ENCODE results near the gene FN1.
"Not testable (repeated sequence)": the region's sequence is repeated elsewhere in the genome, so short reads cannot be mapped to it uniquely, and the experiment has no call there.

The FN1 gene

GRCh38 chr2:215364157-215365155 lies 71.4 kb downstream of the FN1 start:
- DNase-seq: no peak

- peak; percentile 46 for DNase-seq
These were observed 72.3 kb downstream of the FN1 start for GRCh38 chr2:215363461-215364156.

GRCh38 chr2:215363039-215363438 lies 72.8 kb downstream of the FN1 start:
- no peak for DNase-seq

- DNase-seq: no peak
These were observed 73.3 kb downstream of the FN1 start for GRCh38 chr2:215362562-215362904.

GRCh38 chr2:215361876-215362561 lies 73.8 kb downstream of the FN1 start:
- peak; percentile 42 for DNase-seq

GRCh38 chr2:215361211-215361875 lies 74.5 kb downstream of the FN1 start:
- no peak for DNase-seq

GRCh38 chr2:215360596-215360995 lies 75.3 kb downstream of the FN1 start:
- no peak for DNase-seq

GRCh38 chr2:215360059-215360458 lies 75.8 kb downstream of the FN1 start:
- not testable (repeated sequence) for DNase-seq

- DNase-seq: no peak
These were observed 76.3 kb downstream of the FN1 start for GRCh38 chr2:215359576-215359922.

GRCh38 chr2:215358891-215359575 lies 76.8 kb downstream of the FN1 start:
- DNase-seq: peak; percentile 67

GRCh38 chr2:215358312-215358845 lies 77.5 kb downstream of the FN1 start:
- DNase-seq: peak; percentile 50

GRCh38 chr2:215357660-215358059 lies 78.2 kb downstream of the FN1 start:
- peak; percentile 48 for DNase-seq

- peak; percentile 75 for DNase-seq
These were observed 78.9 kb downstream of the FN1 start for GRCh38 chr2:215356948-215357461.

- DNase-seq: no peak
These were observed 79.4 kb downstream of the FN1 start for GRCh38 chr2:215356334-215356947.

- DNase-seq: peak; percentile 72
These were observed 80.1 kb downstream of the FN1 start for GRCh38 chr2:215355801-215356200.

GRCh38 chr2:215354771-215355695 lies 80.8 kb downstream of the FN1 start:
- DNase-seq: peak; percentile 76

- DNase-seq: peak; percentile 31
These were observed 83.3 kb downstream of the FN1 start for GRCh38 chr2:215352602-215353001.

GRCh38 chr2:215347878-215348277 lies 88.0 kb downstream of the FN1 start:
- DNase-seq: no peak

- no peak for DNase-seq
These were observed 96.8 kb downstream of the FN1 start for GRCh38 chr2:215338883-215339679.
